Panc1 (cell line): ENCODE measurements around the gene MBD5. TPM values are rescaled to one million over a fixed set of nuclear protein-coding genes. Genes with fewer than 3 reads are reported as not detected.

Experiments used
- ATAC-seq: fragments of 200-7000 bp; cut with Tn5 transposase; 2 replicates; pipeline ENCODE4 v1.9.1; 2020; ENCODE audit warnings: mild to moderate bottlenecking, moderate library complexity
- BruUV-seq: library from RNA; stranded (reverse); fragments of 400-500 nt; replicated peaks from 2 replicates; lab custom pipeline; 2021; lab: Mats Ljungman, UMichigan
- CTCF ChIA-PET: fragments of 300-600 bp; sonication (Branson Sonifier 250); formaldehyde crosslinking; loops from one replicate; lab custom pipeline; 2022; ENCODE audit warnings: antibody characterized with exemption; lab: Charles Lee
- POLR2A ChIA-PET: fragments of 300-600 bp; sonication (Branson Sonifier 250); formaldehyde crosslinking; loops from one replicate; lab custom pipeline; 2022; ENCODE audit warnings: antibody characterized with exemption; lab: Charles Lee
- DNase-seq: peaks from one replicate; pipeline ENCODE4 v3.0.0-alpha.2; 2010; ENCODE audit warnings: low read depth, low spot score
- H3K27ac ChIP-seq: 2 replicates; pipeline ENCODE4 v1.5.1; 2011; ENCODE audit warnings: mild to moderate bottlenecking, low read length, inconsistent platforms
- H3K27me3 ChIP-seq: fragments of 200-500 bp; sonication (Bioruptor generic); 2 replicates; pipeline ENCODE4 v1.6.0; 2014; ENCODE audit warnings: low read length, inconsistent platforms; ENCODE audit not compliant: control insufficient read depth, insufficient read depth
- H3K36me3 ChIP-seq: fragments of 200-500 bp; sonication (Bioruptor generic); 2 replicates; pipeline ENCODE4 v1.5.1; 2014; ENCODE audit warnings: inconsistent platforms, mild to moderate bottlenecking, low read length, moderate library complexity; ENCODE audit not compliant: control insufficient read depth, insufficient read depth
- H3K4me1 ChIP-seq: 2 replicates; pipeline ENCODE4 v1.5.1; 2011; ENCODE audit warnings: inconsistent platforms, mild to moderate bottlenecking, low read length, moderate library complexity; ENCODE audit not compliant: control insufficient read depth, insufficient read depth
- H3K4me3 ChIP-seq, 2 experiments: 2 replicates each; pipeline ENCODE4 v1.5.1; 2011 to 2012; ENCODE audit warnings: low read depth in 2 of 2, low read length in 2 of 2, mild to moderate bottlenecking in 2 of 2, inconsistent platforms in 1 of 2, moderate library complexity in 1 of 2
- H3K9me3 ChIP-seq: fragments of 200-500 bp; sonication (Bioruptor generic); 2 replicates; pipeline ENCODE4 v1.5.1; 2014; ENCODE audit warnings: low read depth, mild to moderate bottlenecking, inconsistent platforms, low read length, moderate library complexity; ENCODE audit not compliant: control insufficient read depth, insufficient read depth
- POLR2AphosphoS5 ChIP-seq: IDR thresholded peaks from 2 replicates; pipeline ENCODE4 v1.6.1; 2012; ENCODE audit warnings: mild to moderate bottlenecking, low read depth, low read length, moderate library complexity
- SIN3A ChIP-seq: IDR thresholded peaks from 2 replicates; pipeline ENCODE4 v1.6.1; 2012; ENCODE audit warnings: low read depth, mild to moderate bottlenecking, low read length, moderate library complexity, borderline replicate concordance; ENCODE audit not compliant: insufficient read depth
- TCF7L2 ChIP-seq: IDR thresholded peaks from 2 replicates; pipeline ENCODE4 v1.6.1; 2011; ENCODE audit warnings: mild to moderate bottlenecking, low read depth, low read length, inconsistent platforms
- in situ Hi-C: cut with HindIII; loops from 2 replicates; pipeline ENCODE4 v1.10.0; 2016; ENCODE audit warnings: low sequenced_read_pairs, low pct_unique_long_range_greater_than_20kb
- intact Hi-C: fragments of 100-400 bp; cut with micrococcal nuclease; formaldehyde crosslinking; loops from one replicate; pipeline ENCODE4 v1.10.0; 2022; ENCODE audit not compliant: unreplicated experiment
- total RNA-seq: library from RNA; stranded (reverse); gene quantifications from one replicate; pipeline ENCODE4 v1.2.1, GENCODE V29; 2021; ENCODE audit not compliant: unreplicated experiment
- TF ChIP-seq, protein P1 (sequence below), 2 experiments: IDR thresholded peaks; 2 replicates each; pipeline ENCODE4 v1.6.1; 2011 to 2012; ENCODE audit warnings: low read depth in 2 of 2, control low read depth in 1 of 2, low read length in 1 of 2, mild to moderate bottlenecking in 1 of 2, moderate library complexity in 1 of 2; ENCODE audit not compliant: insufficient read depth in 1 of 2
- TF ChIP-seq, protein P2 (sequence below): fragments of 450-650 bp; IDR thresholded peaks from 2 replicates; pipeline ENCODE4 v1.5.1; 2017; ENCODE audit warnings: mild to moderate bottlenecking

The MBD5 gene
- total RNA-seq, 1 experiment from 2014 or later = 40.2 TPM

DNA sequence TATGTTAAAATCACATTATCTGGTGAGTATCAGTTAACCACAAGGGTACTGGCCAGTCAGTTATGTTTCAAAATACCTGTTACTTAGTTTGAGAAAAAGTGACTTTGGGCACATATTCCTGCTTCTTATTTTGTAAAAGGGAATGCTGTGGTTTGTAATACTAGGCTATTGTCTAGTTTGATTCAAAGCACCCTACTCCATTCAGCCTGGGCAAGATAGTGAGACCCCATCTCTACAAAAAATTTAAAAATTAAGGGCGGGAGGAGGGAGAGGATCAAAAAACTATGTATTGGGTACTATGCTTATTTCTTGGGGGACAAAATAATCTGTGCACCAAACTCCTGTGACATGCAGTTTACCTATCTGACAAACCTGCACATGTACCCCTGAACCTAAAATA is 18.9 kb downstream of the MBD5 start:
- TF ChIP-seq, protein P1, sequence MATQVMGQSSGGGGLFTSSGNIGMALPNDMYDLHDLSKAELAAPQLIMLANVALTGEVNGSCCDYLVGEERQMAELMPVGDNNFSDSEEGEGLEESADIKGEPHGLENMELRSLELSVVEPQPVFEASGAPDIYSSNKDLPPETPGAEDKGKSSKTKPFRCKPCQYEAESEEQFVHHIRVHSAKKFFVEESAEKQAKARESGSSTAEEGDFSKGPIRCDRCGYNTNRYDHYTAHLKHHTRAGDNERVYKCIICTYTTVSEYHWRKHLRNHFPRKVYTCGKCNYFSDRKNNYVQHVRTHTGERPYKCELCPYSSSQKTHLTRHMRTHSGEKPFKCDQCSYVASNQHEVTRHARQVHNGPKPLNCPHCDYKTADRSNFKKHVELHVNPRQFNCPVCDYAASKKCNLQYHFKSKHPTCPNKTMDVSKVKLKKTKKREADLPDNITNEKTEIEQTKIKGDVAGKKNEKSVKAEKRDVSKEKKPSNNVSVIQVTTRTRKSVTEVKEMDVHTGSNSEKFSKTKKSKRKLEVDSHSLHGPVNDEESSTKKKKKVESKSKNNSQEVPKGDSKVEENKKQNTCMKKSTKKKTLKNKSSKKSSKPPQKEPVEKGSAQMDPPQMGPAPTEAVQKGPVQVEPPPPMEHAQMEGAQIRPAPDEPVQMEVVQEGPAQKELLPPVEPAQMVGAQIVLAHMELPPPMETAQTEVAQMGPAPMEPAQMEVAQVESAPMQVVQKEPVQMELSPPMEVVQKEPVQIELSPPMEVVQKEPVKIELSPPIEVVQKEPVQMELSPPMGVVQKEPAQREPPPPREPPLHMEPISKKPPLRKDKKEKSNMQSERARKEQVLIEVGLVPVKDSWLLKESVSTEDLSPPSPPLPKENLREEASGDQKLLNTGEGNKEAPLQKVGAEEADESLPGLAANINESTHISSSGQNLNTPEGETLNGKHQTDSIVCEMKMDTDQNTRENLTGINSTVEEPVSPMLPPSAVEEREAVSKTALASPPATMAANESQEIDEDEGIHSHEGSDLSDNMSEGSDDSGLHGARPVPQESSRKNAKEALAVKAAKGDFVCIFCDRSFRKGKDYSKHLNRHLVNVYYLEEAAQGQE (IDR thresholded peaks at IDR 0.05; ENCODE audit: insufficient read depth in 1 of 2, low read depth in 2 of 2, low read length in 1 of 2) = no peak
- TF ChIP-seq, protein P2, sequence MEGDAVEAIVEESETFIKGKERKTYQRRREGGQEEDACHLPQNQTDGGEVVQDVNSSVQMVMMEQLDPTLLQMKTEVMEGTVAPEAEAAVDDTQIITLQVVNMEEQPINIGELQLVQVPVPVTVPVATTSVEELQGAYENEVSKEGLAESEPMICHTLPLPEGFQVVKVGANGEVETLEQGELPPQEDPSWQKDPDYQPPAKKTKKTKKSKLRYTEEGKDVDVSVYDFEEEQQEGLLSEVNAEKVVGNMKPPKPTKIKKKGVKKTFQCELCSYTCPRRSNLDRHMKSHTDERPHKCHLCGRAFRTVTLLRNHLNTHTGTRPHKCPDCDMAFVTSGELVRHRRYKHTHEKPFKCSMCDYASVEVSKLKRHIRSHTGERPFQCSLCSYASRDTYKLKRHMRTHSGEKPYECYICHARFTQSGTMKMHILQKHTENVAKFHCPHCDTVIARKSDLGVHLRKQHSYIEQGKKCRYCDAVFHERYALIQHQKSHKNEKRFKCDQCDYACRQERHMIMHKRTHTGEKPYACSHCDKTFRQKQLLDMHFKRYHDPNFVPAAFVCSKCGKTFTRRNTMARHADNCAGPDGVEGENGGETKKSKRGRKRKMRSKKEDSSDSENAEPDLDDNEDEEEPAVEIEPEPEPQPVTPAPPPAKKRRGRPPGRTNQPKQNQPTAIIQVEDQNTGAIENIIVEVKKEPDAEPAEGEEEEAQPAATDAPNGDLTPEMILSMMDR = no peak
- TF ChIP-seq TCF7L2 = no peak
- TF ChIP-seq SIN3A = no peak
- TF ChIP-seq POLR2AphosphoS5 = no peak
- ChIA-PET CTCF (no interaction called here), POLR2A (no interaction called here)
- in situ Hi-C loops = no loop called here
- H3K36me3 ChIP-seq = no peaks in the 10 kb centered on the region
- no peak overlapping the region for H3K4me3 ChIP-seq
- no peaks in the 10 kb centered on the region for H3K9me3 ChIP-seq
- no peaks in the 10 kb centered on the region for H3K27me3 ChIP-seq
- no peak for DNase-seq
- intact Hi-C loops = no loop called here
- no peak overlapping the region for H3K27ac ChIP-seq
- H3K4me1 ChIP-seq = no peaks in the 10 kb centered on the region
- BruUV-seq = no TSS peak
- no peak for ATAC-seq

- ChIA-PET CTCF (no interaction called here), POLR2A (no interaction called here)
- Histone ChIP-seq H3K36me3 (no peaks in the 10 kb centered on the region), H3K4me1 (no peaks in the 10 kb centered on the region), H3K4me3 (no peak overlapping the region), H3K27ac (no peak overlapping the region), H3K27me3 (no peaks in the 10 kb centered on the region), H3K9me3 (no peaks in the 10 kb centered on the region)
- BruUV-seq = no TSS peak
- in situ Hi-C loops (no loop called here), intact Hi-C loops (no loop called here)
- TF ChIP-seq TCF7L2 (no peak), SIN3A (no peak), POLR2AphosphoS5 (no peak)
- TF ChIP-seq, protein P1 (IDR thresholded peaks at IDR 0.05; ENCODE audit: insufficient read depth in 1 of 2, low read depth in 2 of 2, low read length in 1 of 2) = no peak
- TF ChIP-seq, protein P2 = no peak
- DNase-seq (no peak), ATAC-seq (no peak)
Observed at GRCh38 chr2:148042219-148042618, 21.3 kb downstream of the MBD5 start.
